Fibroblast of lung (primary cell): Measurements from ENCODE around the gene ZNF423. TPM values are rescaled to one million over a fixed set of nuclear protein-coding genes. Genes with fewer than 3 reads are reported as not detected.

ENCODE experiments used
- DNase-seq, 2 donors: peaks; one replicate each; pipeline versions ENCODE4 v3.0.0 to v3.0.0-alpha.2; 2010; ENCODE audit warnings: low read depth in 2 of 2
- H2AFZ ChIP-seq: 2 replicates; pipeline ENCODE4 v1.5.1; 2012; ENCODE audit warnings: low read length, control low read depth, inconsistent platforms
- H3K27ac ChIP-seq: 2 replicates; pipeline ENCODE4 v1.5.1; 2011; ENCODE audit warnings: low read length, control low read depth; ENCODE audit not compliant: insufficient read depth
- H3K27me3 ChIP-seq: 2 replicates; pipeline ENCODE4 v1.5.1; 2011; ENCODE audit warnings: mild to moderate bottlenecking, low read length; ENCODE audit not compliant: control insufficient read depth, insufficient read depth
- H3K36me3 ChIP-seq: 2 replicates; pipeline ENCODE4 v1.5.1; 2011; ENCODE audit warnings: low read length; ENCODE audit not compliant: control insufficient read depth, insufficient read depth
- H3K4me1 ChIP-seq: 2 replicates; pipeline ENCODE4 v1.5.1; 2011; ENCODE audit warnings: low read length; ENCODE audit not compliant: control insufficient read depth, insufficient read depth; ENCODE audit errors: extremely low read depth
- H3K4me2 ChIP-seq: 2 replicates; pipeline ENCODE4 v1.5.1; 2011; ENCODE audit warnings: low read length, control low read depth; ENCODE audit not compliant: insufficient read depth; ENCODE audit errors: extremely low read depth
- H3K4me3 ChIP-seq, 4 experiments: fragments of 200-600 bp in 1 of 4; sonication (generic) in 1 of 4; replicated peaks in 1 of 4; 2 replicates each; pipeline ENCODE4 v1.5.1; 2011 to 2016; ENCODE audit warnings: low read length in 4 of 4, low read depth in 3 of 4, mild to moderate bottlenecking in 3 of 4, control low read depth in 2 of 4, inconsistent platforms in 1 of 4, mixed read lengths in 1 of 4; ENCODE audit not compliant: insufficient read depth in 1 of 4; ENCODE audit errors: control extremely low read depth in 1 of 4
- H3K79me2 ChIP-seq: 2 replicates; pipeline ENCODE4 v1.5.1; 2012; ENCODE audit warnings: mild to moderate bottlenecking, low read length, inconsistent platforms; ENCODE audit not compliant: control insufficient read depth, insufficient read depth
- H3K9ac ChIP-seq: 2 replicates; pipeline ENCODE4 v1.5.1; 2011; ENCODE audit warnings: mild to moderate bottlenecking, low read length, control low read depth; ENCODE audit not compliant: insufficient read depth
- H3K9me3 ChIP-seq: 2 replicates; pipeline ENCODE4 v1.5.1; 2012; ENCODE audit warnings: low read depth, low read length; ENCODE audit not compliant: control insufficient read depth, insufficient read depth
- H4K20me1 ChIP-seq: 2 replicates; pipeline ENCODE4 v1.5.1; 2011; ENCODE audit warnings: low read length; ENCODE audit not compliant: control insufficient read depth, insufficient read depth; ENCODE audit errors: extremely low read depth
- CTCF ChIP-seq, 2 donors: IDR thresholded peaks in 1 of 2; conservative IDR thresholded peaks in 1 of 2; 1 replicate in 1 of 2; 2 replicates in 1 of 2; pipeline ENCODE4 v1.5.1; 2011 to 2012; ENCODE audit warnings: low read length in 2 of 2, control low read depth in 1 of 2, inconsistent platforms in 1 of 2, low read depth in 1 of 2, mild to moderate bottlenecking in 1 of 2
- EZH2 ChIP-seq: IDR thresholded peaks from 2 replicates; pipeline ENCODE4 v1.5.1; 2012; ENCODE audit warnings: low read length, control low read depth, mild to moderate bottlenecking; ENCODE audit errors: missing control alignments
- polyA plus RNA-seq, 2 donors: library from polyadenylated mRNA; depleted of rRNA in 1 of 2; stranded (reverse) in 1 of 2; unstranded in 1 of 2; fragments of >200 nt; gene quantifications; 2 replicates each; pipeline ENCODE4 v1.2.1, GENCODE V29; 2011 to 2012; ENCODE audit warnings: missing spikeins in 1 of 2
- total RNA-seq: library from RNA; depleted of rRNA; stranded (reverse); fragments of >200 nt; gene quantifications from 2 replicates; pipeline ENCODE4 v1.2.1, GENCODE V29; 2014

Gene ZNF423
- total and polyA plus RNA-seq, 2 donors (not counting 1 experiment from before 2014, with no cell fraction given) = 0.07 to 0.17 TPM

- DNase-seq = no peak
- no peak overlapping the region for H3K27ac ChIP-seq
These were observed 196.6 kb downstream of the ZNF423 start for GRCh38 chr16:49659356-49659755.

GRCh38 chr16:49658531-49658930 is 197.4 kb downstream of the ZNF423 start:
- Histone ChIP-seq H4K20me1 (no peaks in the 10 kb centered on the region), H3K4me2 (no peak overlapping the region), H3K9me3 (no peaks in the 10 kb centered on the region), H3K27me3 (no peaks in the 10 kb centered on the region), H3K79me2 (no peaks in the 10 kb centered on the region), H3K27ac (no peak overlapping the region), H3K36me3 (no peaks in the 10 kb centered on the region), H3K4me3 (no peak overlapping the region), H2AFZ (no peak overlapping the region), H3K4me1 (no peaks in the 10 kb centered on the region), H3K9ac (no peak overlapping the region)
- DNase-seq = no peak
- TF ChIP-seq CTCF (conservative IDR thresholded peaks at IDR 0.05 in 1 of 2, IDR thresholded peaks at IDR 0.05 in 1 of 2; ENCODE audit: low read depth in 1 of 2, low read length in 2 of 2) = no peak
- TF ChIP-seq EZH2 = no peak

More at GRCh38 chr16:49659356-49659755, 196.6 kb downstream of the ZNF423 start:
- Histone ChIP-seq H3K9me3 (no peaks in the 10 kb centered on the region), H3K36me3 (no peaks in the 10 kb centered on the region), H4K20me1 (no peaks in the 10 kb centered on the region), H3K27me3 (no peaks in the 10 kb centered on the region), H3K4me3 (no peak overlapping the region), H3K9ac (no peak overlapping the region), H3K79me2 (no peaks in the 10 kb centered on the region), H2AFZ (no peak overlapping the region), H3K4me1 (no peaks in the 10 kb centered on the region), H3K4me2 (no peak overlapping the region)
- TF ChIP-seq CTCF (conservative IDR thresholded peaks at IDR 0.05 in 1 of 2, IDR thresholded peaks at IDR 0.05 in 1 of 2; ENCODE audit: low read depth in 1 of 2, low read length in 2 of 2) = no peak

- Histone ChIP-seq H3K36me3 (no peaks in the 10 kb centered on the region), H3K4me1 (no peaks in the 10 kb centered on the region), H3K27ac (no peak overlapping the region), H3K27me3 (no peaks in the 10 kb centered on the region), H3K4me2 (no peak overlapping the region), H4K20me1 (no peaks in the 10 kb centered on the region), H3K79me2 (no peaks in the 10 kb centered on the region), H3K9ac (no peak overlapping the region), H3K4me3 (no peak overlapping the region), H3K9me3 (no peaks in the 10 kb centered on the region), H2AFZ (no peak overlapping the region)
- TF ChIP-seq EZH2 = no peak
- TF ChIP-seq CTCF (conservative IDR thresholded peaks at IDR 0.05 in 1 of 2, IDR thresholded peaks at IDR 0.05 in 1 of 2; ENCODE audit: low read depth in 1 of 2, low read length in 2 of 2) = no peak
- no peak for DNase-seq
These were observed 198.0 kb downstream of the ZNF423 start for GRCh38 chr16:49657736-49658465.
